ENCODE measurements around the gene SGMS2. TPM values are rescaled to one million over a fixed set of nuclear protein-coding genes. Genes with fewer than 3 reads are reported as not detected.
A peak's percentile ranks its signal among the peaks of the same experiment; 100 is the strongest.

SGMS2 gene
- polyA plus RNA-seq, 3 donors: 20.8 to 32.7 (median 23.0) TPM

DNA sequence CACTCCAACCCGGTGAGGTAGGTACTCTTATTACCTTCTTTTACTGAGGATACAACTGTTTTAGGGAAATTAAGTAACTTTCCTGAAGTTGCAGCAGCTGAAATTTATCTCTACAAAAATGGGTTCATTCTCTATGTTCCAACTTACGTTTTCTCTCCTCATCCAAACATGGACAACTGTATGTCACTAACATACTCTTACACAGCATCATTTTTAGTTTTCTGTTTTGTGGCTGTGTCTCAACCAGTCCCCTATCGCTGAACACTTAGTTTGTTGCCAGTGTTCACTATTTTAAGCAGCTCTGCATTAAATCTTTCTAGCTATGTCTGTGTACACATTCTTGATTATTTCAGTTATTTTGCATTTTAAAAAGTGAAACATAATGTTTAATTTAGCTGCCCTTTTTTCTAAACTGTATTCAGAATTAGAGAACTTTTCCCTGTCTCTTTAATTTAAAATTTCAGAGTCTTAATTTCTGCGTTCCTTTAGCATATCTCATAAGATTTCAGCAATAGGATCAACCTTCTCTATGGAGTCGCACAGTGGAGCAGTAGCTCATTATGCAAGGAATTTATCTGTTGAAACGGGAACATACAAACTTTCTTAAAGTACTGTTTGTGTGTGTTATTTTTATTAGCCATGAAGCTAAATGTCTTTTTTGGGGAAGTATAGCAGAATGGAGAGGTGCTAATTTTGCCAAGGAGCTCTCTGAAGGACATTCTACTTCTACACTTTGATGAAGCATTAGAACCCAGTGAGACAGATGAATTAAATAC is 3.8 kb downstream of the SGMS2 start:
- H3K4me1 Mint-ChIP-seq: peaks cover 72% of the 10 kb centered on the region
- TF ChIP-seq, protein P1, sequence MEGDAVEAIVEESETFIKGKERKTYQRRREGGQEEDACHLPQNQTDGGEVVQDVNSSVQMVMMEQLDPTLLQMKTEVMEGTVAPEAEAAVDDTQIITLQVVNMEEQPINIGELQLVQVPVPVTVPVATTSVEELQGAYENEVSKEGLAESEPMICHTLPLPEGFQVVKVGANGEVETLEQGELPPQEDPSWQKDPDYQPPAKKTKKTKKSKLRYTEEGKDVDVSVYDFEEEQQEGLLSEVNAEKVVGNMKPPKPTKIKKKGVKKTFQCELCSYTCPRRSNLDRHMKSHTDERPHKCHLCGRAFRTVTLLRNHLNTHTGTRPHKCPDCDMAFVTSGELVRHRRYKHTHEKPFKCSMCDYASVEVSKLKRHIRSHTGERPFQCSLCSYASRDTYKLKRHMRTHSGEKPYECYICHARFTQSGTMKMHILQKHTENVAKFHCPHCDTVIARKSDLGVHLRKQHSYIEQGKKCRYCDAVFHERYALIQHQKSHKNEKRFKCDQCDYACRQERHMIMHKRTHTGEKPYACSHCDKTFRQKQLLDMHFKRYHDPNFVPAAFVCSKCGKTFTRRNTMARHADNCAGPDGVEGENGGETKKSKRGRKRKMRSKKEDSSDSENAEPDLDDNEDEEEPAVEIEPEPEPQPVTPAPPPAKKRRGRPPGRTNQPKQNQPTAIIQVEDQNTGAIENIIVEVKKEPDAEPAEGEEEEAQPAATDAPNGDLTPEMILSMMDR (IDR thresholded peaks at IDR 0.05): no peak
- no peaks in the 10 kb centered on the region for H3K9me3 Mint-ChIP-seq
- Histone ChIP-seq H3K27ac (ENCODE audit: low read depth in 1 of 2, low read length in 2 of 2) (peak overlapping the region in 1 of 2 donors; percentile 61), H3K9ac (ENCODE audit: insufficient read depth, low read length, poor library complexity, severe bottlenecking) (no peak overlapping the region), H3K4me3 (replicated peaks in 1 of 3; ENCODE audit: low read depth in 2 of 3, low read length in 3 of 3) (peak overlapping the region in 1 of 3 experiments; percentile 22), H4K20me1 (ENCODE audit: insufficient read depth, low read length) (peaks cover 37% of the 10 kb centered on the region), H3K36me3 (replicated peaks in 1 of 2; ENCODE audit: control insufficient read depth in 1 of 2, insufficient read depth in 2 of 2, low read length in 2 of 2) (peaks cover 4 to 8% of the 10 kb centered on the region in 2 donors), H3K27me3 (ENCODE audit: control insufficient read depth in 2 of 2, insufficient read depth in 2 of 2, low read length in 2 of 2) (no peaks in the 10 kb centered on the region), H3K9me3 (replicated peaks in 1 of 2; ENCODE audit: control insufficient read depth in 1 of 2, insufficient read depth in 1 of 2, low read length in 2 of 2) (no peaks in the 10 kb centered on the region), H3K4me1 (ENCODE audit: control insufficient read depth in 1 of 2, insufficient read depth in 2 of 2, low read length in 2 of 2) (peaks cover 53 to 80% of the 10 kb centered on the region in 2 donors), H3K4me2 (replicated peaks; ENCODE audit: extremely low read depth, low read length, poor library complexity, severe bottlenecking) (peak overlapping the region; percentile 43), H2AFZ (ENCODE audit: insufficient read depth, low read depth, low read length, poor library complexity, severe bottlenecking) (no peak overlapping the region), H3K79me2 (ENCODE audit: insufficient read depth, low read length) (peaks cover 97% of the 10 kb centered on the region)
- DNase-seq: no peak
- H3K4me3 Mint-ChIP-seq: peak overlapping the region in 1 of 2 donors; percentile 21
- intact Hi-C loops (cut with micrococcal nuclease): loop anchor here (10.0 kb wide), 4 partner anchors 46 to 156 kb away; partner anchors contain the start of gene HADH (in 1 of the 2)
- peak overlapping the region in 6 of 7 donors; percentile 5 to 84 (median 66) for H3K27ac Mint-ChIP-seq
- H3K27me3 Mint-ChIP-seq (ENCODE audit: low read depth in 3 of 3): no peaks in the 10 kb centered on the region
- 40% methylated on average over 2 of the region's 6 CpGs for WGBS (ENCODE audit: insufficient coverage)
- H3K36me3 Mint-ChIP-seq: peaks cover 12 to 19% of the 10 kb centered on the region in 2 donors

- Histone ChIP-seq H3K4me1 (ENCODE audit: control insufficient read depth in 1 of 2, insufficient read depth in 2 of 2, low read length in 2 of 2) (peaks cover 58 to 88% of the 10 kb centered on the region in 2 donors), H3K9me3 (replicated peaks in 1 of 2; ENCODE audit: control insufficient read depth in 1 of 2, insufficient read depth in 1 of 2, low read length in 2 of 2) (no peaks in the 10 kb centered on the region), H3K79me2 (ENCODE audit: insufficient read depth, low read length) (peaks cover 100% of the 10 kb centered on the region), H3K27ac (ENCODE audit: low read depth in 1 of 2, low read length in 2 of 2) (peak overlapping the region in 1 of 2 donors; percentile 12), H3K4me2 (replicated peaks; ENCODE audit: extremely low read depth, low read length, poor library complexity, severe bottlenecking) (no peak overlapping the region), H2AFZ (ENCODE audit: insufficient read depth, low read depth, low read length, poor library complexity, severe bottlenecking) (no peak overlapping the region), H4K20me1 (ENCODE audit: insufficient read depth, low read length) (peaks cover 27% of the 10 kb centered on the region), H3K36me3 (replicated peaks in 1 of 2; ENCODE audit: control insufficient read depth in 1 of 2, insufficient read depth in 2 of 2, low read length in 2 of 2) (peaks cover 4 to 8% of the 10 kb centered on the region in 2 donors), H3K27me3 (ENCODE audit: control insufficient read depth in 2 of 2, insufficient read depth in 2 of 2, low read length in 2 of 2) (no peaks in the 10 kb centered on the region), H3K4me3 (replicated peaks in 1 of 3; ENCODE audit: low read depth in 2 of 3, low read length in 3 of 3) (no peak overlapping the region), H3K9ac (ENCODE audit: insufficient read depth, low read length, poor library complexity, severe bottlenecking) (no peak overlapping the region)
- intact Hi-C loops (cut with micrococcal nuclease): loop anchor here in 1 of 2 donors (10.0 kb wide), 1 partner anchor 106 kb away; the partner anchor contains the start of gene PAPSS1
- WGBS (ENCODE audit: insufficient coverage): 100% methylated on average over 1 of the region's 4 CpGs
- Mint-ChIP-seq H3K27ac (peak overlapping the region in 2 of 7 donors; percentile 45 to 48), H3K36me3 (peaks cover 18 to 23% of the 10 kb centered on the region in 2 donors), H3K9me3 (no peaks in the 10 kb centered on the region), H3K4me1 (peaks cover 77% of the 10 kb centered on the region), H3K27me3 (ENCODE audit: low read depth in 3 of 3) (no peaks in the 10 kb centered on the region), H3K4me3 (no peak overlapping the region)
- DNase-seq: no peak
- TF ChIP-seq, protein P1 (IDR thresholded peaks at IDR 0.05): no peak
Measured at GRCh38 chr4:107831140-107831539, 6.4 kb downstream of the SGMS2 start.

All from CD14-positive monocyte (primary cell).